Keratinocyte (primary cell): Measurements from ENCODE around the gene SMARCD1. TPM values are rescaled to one million over a fixed set of nuclear protein-coding genes. Genes with fewer than 3 reads are reported as not detected.

Experiments
- DNase-seq: peaks from one replicate; pipeline ENCODE4 v3.0.0-alpha.2; 2011; ENCODE audit warnings: low read depth, missing footprints, low spot score
- FAIRE-seq: peaks from 2 replicates; lab custom pipeline; 2011; peaks lifted over from hg19 to GRCh38; lab: Jason Lieb, UNC
- H2AFZ ChIP-seq: 2 replicates; pipeline ENCODE4 v1.6.0; 2012; ENCODE audit warnings: low read length, control low read depth, inconsistent platforms; ENCODE audit not compliant: control insufficient read depth
- H3K27ac ChIP-seq: 2 replicates; pipeline ENCODE4 v1.5.1; 2011; ENCODE audit warnings: low read length; ENCODE audit not compliant: control insufficient read depth, insufficient read depth
- H3K27me3 ChIP-seq: 3 replicates; pipeline ENCODE4 v1.6.0; 2011; ENCODE audit warnings: low read length; ENCODE audit not compliant: control insufficient read depth, insufficient read depth; ENCODE audit errors: extremely low read depth
- H3K36me3 ChIP-seq, 2 experiments: 2 replicates in 1 of 2; 3 replicates in 1 of 2; pipeline ENCODE4 v1.5.1; 2011; ENCODE audit warnings: low read length in 2 of 2, mild to moderate bottlenecking in 1 of 2; ENCODE audit not compliant: control insufficient read depth in 2 of 2, insufficient read depth in 2 of 2; ENCODE audit errors: extremely low read depth in 1 of 2
- H3K4me1 ChIP-seq: 3 replicates; pipeline ENCODE4 v1.5.1; 2011; ENCODE audit warnings: low read length; ENCODE audit not compliant: control insufficient read depth, insufficient read depth; ENCODE audit errors: extremely low read depth
- H3K4me2 ChIP-seq: 3 replicates; pipeline ENCODE4 v1.6.0; 2011; ENCODE audit warnings: low read depth, low read length; ENCODE audit not compliant: control insufficient read depth, insufficient read depth; ENCODE audit errors: extremely low read depth
- H3K4me3 ChIP-seq, 3 experiments: fragments of 200-600 bp in 1 of 3; sonication (generic) in 1 of 3; 2 replicates in 2 of 3; 3 replicates in 1 of 3; pipeline ENCODE4 v1.5.1; 2011 to 2016; ENCODE audit warnings: low read length in 3 of 3, mild to moderate bottlenecking in 3 of 3, control low read depth in 2 of 3, inconsistent platforms in 1 of 3, low read depth in 1 of 3, mixed read lengths in 1 of 3, mixed run types in 1 of 3, moderate library complexity in 1 of 3; ENCODE audit not compliant: control insufficient read depth in 2 of 3, insufficient read depth in 2 of 3; ENCODE audit errors: extremely low read depth in 1 of 3
- H3K79me2 ChIP-seq: 2 replicates; pipeline ENCODE4 v1.6.0; 2012; ENCODE audit warnings: low read length; ENCODE audit not compliant: control insufficient read depth, insufficient read depth
- H3K9ac ChIP-seq: 3 replicates; pipeline ENCODE4 v1.6.0; 2011; ENCODE audit warnings: low read length; ENCODE audit not compliant: control insufficient read depth, insufficient read depth; ENCODE audit errors: extremely low read depth
- H3K9me1 ChIP-seq: 3 replicates; pipeline ENCODE4 v1.6.0; 2011; ENCODE audit warnings: low read length; ENCODE audit not compliant: control insufficient read depth, insufficient read depth; ENCODE audit errors: extremely low read depth
- H3K9me3 ChIP-seq: 2 replicates; pipeline ENCODE4 v1.5.1; 2012; ENCODE audit warnings: low read depth, low read length; ENCODE audit not compliant: control insufficient read depth
- H4K20me1 ChIP-seq: 3 replicates; pipeline ENCODE4 v1.6.0; 2011; ENCODE audit warnings: low read length; ENCODE audit not compliant: control insufficient read depth, insufficient read depth; ENCODE audit errors: extremely low read depth
- EZH2 ChIP-seq: IDR thresholded peaks from one replicate; pipeline ENCODE4 v1.6.1; 2012; ENCODE audit warnings: inconsistent platforms, mild to moderate bottlenecking, low read length, moderate library complexity
- dilution Hi-C: fragments of 300-500 bp; cut with MboI; formaldehyde crosslinking; loops from one replicate; pipeline ENCODE4 v1.7.0; 2020; ENCODE audit warnings: low sequenced_read_pairs; ENCODE audit not compliant: extremely low pct_ligation_motif_present
- polyA plus RNA-seq, 5 experiments: library from polyadenylated mRNA; depleted of rRNA in 3 of 5; stranded (reverse) in 3 of 5; stranded (forward) in 1 of 5; unstranded in 1 of 5; fragments of >200 nt; gene quantifications; 1 replicate in 1 of 5; 2 replicates in 3 of 5; 3 replicates in 1 of 5; pipeline versions ENCODE4 v1.2.1 to v1.2.3, GENCODE V29; 2011 to 2012; ENCODE audit warnings: missing spikeins in 2 of 5, low read depth in 1 of 5, low replicate concordance in 1 of 5
- TF ChIP-seq, protein P1 (sequence below), 3 experiments: IDR thresholded peaks in 1 of 3; conservative IDR thresholded peaks in 1 of 3; optimal IDR thresholded peaks in 1 of 3; 2 replicates in 2 of 3; 3 replicates in 1 of 3; pipeline versions ENCODE3 to v1.5.1; 2011; ENCODE audit warnings: low read length in 3 of 3, mild to moderate bottlenecking in 3 of 3, moderate library complexity in 2 of 3, control low read depth in 1 of 3, inconsistent platforms in 1 of 3; ENCODE audit not compliant: insufficient read depth in 2 of 3; ENCODE audit errors: extremely low read depth in 1 of 3

SMARCD1 gene
- polyA plus RNA-seq, 1 donor (not counting 4 experiments of a cell fraction or from before 2014, with no cell fraction given), result 56.6 TPM

DNA sequence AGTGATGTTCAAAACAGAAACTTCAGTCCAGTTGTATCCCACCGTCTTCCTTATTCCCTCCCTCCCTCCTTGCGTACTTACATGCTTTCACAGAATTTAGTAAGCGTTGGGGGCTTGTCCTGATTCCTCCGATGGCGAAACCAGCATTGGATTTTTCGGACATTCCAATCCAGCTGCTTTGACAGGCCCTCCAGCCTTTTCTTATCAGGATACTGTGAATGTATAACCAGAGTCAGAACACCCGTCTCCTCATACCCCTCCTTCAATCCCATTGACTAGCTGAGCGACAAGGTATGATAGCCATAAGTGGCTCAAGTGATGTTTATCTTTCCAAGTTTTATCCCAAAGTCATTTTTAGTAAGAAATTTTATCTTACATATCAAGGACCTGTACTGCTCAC is 57.9 kb downstream of the SMARCD1 start:
- TF ChIP-seq, protein P1, sequence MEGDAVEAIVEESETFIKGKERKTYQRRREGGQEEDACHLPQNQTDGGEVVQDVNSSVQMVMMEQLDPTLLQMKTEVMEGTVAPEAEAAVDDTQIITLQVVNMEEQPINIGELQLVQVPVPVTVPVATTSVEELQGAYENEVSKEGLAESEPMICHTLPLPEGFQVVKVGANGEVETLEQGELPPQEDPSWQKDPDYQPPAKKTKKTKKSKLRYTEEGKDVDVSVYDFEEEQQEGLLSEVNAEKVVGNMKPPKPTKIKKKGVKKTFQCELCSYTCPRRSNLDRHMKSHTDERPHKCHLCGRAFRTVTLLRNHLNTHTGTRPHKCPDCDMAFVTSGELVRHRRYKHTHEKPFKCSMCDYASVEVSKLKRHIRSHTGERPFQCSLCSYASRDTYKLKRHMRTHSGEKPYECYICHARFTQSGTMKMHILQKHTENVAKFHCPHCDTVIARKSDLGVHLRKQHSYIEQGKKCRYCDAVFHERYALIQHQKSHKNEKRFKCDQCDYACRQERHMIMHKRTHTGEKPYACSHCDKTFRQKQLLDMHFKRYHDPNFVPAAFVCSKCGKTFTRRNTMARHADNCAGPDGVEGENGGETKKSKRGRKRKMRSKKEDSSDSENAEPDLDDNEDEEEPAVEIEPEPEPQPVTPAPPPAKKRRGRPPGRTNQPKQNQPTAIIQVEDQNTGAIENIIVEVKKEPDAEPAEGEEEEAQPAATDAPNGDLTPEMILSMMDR (optimal IDR thresholded peaks at IDR 0.05 in 1 of 3, IDR thresholded peaks at IDR 0.05 in 1 of 3, conservative IDR thresholded peaks at IDR 0.05 in 1 of 3; ENCODE audit: extremely low read depth in 1 of 3, insufficient read depth in 2 of 3, low read length in 3 of 3), result no peak
- TF ChIP-seq EZH2, result no peak
- dilution Hi-C loops, result no loop called here
- no peak for FAIRE-seq
- H3K4me3 ChIP-seq, result no peak overlapping the region
- H3K9me1 ChIP-seq, result no peaks in the 10 kb centered on the region
- H3K9ac ChIP-seq, result no peak overlapping the region
- H4K20me1 ChIP-seq, result no peaks in the 10 kb centered on the region
- H2AFZ ChIP-seq, result no peak overlapping the region
- no peaks in the 10 kb centered on the region for H3K27me3 ChIP-seq
- H3K79me2 ChIP-seq, result peaks cover under 1% of the 10 kb centered on the region
- H3K9me3 ChIP-seq, result no peaks in the 10 kb centered on the region
- no peak for DNase-seq
- H3K27ac ChIP-seq, result no peak overlapping the region
- peaks cover 12 to 17% of the 10 kb centered on the region in 2 experiments for H3K36me3 ChIP-seq
- H3K4me2 ChIP-seq, result no peak overlapping the region
- H3K4me1 ChIP-seq, result no peaks in the 10 kb centered on the region

DNA sequence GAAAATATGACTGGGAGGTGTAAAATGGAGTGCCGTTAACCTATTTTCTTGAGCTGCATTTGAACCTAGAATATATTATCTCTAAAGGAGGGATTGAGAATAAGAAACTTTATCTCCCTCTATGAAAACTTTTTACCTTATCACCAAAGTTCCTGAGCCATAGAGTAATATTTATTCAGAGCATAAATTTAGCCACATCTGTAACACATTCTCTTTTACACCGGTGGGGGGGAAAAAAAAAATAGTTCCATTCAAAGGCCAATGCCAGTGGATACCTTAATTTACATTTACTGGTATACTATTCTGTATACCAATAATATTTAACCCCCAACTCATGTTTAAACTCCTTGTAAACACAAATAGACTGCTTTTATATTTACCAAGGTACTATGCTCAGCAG is 60.3 kb downstream of the SMARCD1 start:
- DNase-seq (no peak), FAIRE-seq (no peak)
- H3K4me2 ChIP-seq, result no peak overlapping the region
- peaks cover 7% of the 10 kb centered on the region for H3K79me2 ChIP-seq
- no peak overlapping the region for H3K4me3 ChIP-seq
- dilution Hi-C loops, result no loop called here
- H2AFZ ChIP-seq, result no peak overlapping the region
- TF ChIP-seq, protein P1 (optimal IDR thresholded peaks at IDR 0.05 in 1 of 3, IDR thresholded peaks at IDR 0.05 in 1 of 3, conservative IDR thresholded peaks at IDR 0.05 in 1 of 3; ENCODE audit: extremely low read depth in 1 of 3, insufficient read depth in 2 of 3, low read length in 3 of 3), result no peak
- no peak for TF ChIP-seq EZH2
- H4K20me1 ChIP-seq, result no peaks in the 10 kb centered on the region
- no peaks in the 10 kb centered on the region for H3K27me3 ChIP-seq
- no peak overlapping the region for H3K27ac ChIP-seq
- no peaks in the 10 kb centered on the region for H3K9me1 ChIP-seq
- H3K36me3 ChIP-seq, result peaks cover 7 to 8% of the 10 kb centered on the region in 2 experiments
- H3K4me1 ChIP-seq, result no peaks in the 10 kb centered on the region
- H3K9me3 ChIP-seq, result no peaks in the 10 kb centered on the region
- H3K9ac ChIP-seq, result no peak overlapping the region
